Prostate gland (tissue), 2 donors: ENCODE data around the gene MAMLD1. TPM values are rescaled to one million over a fixed set of nuclear protein-coding genes. Genes with fewer than 3 reads are reported as not detected.

Experiments
- DNase-seq: peaks from one replicate; pipeline ENCODE4 v3.0.0-alpha.2; 2019; ENCODE audit warnings: low spot score
- H3K27ac ChIP-seq, 2 donors: fragments of 200-600 bp; sonication (generic); 2 replicates each; pipeline ENCODE4 v1.5.1; 2017 to 2019
- H3K27me3 ChIP-seq: fragments of 200-600 bp; sonication (generic); replicated peaks from 2 replicates; pipeline ENCODE4 v1.5.1; 2019; ENCODE audit not compliant: insufficient read depth
- H3K36me3 ChIP-seq, 2 donors: fragments of 200-600 bp; sonication (generic); 1 replicate in 1 of 2; 2 replicates in 1 of 2; pipeline versions ENCODE4 v1.5.1 to v1.8.1; 2017 to 2019
- H3K4me1 ChIP-seq: fragments of 200-600 bp; sonication (generic); replicated peaks from 2 replicates; pipeline ENCODE4 v1.5.1; 2019
- H3K4me3 ChIP-seq, 2 donors: fragments of 200-600 bp; sonication (generic); 2 replicates each; pipeline ENCODE4 v1.5.1; 2017 to 2019
- H3K9me3 ChIP-seq: fragments of 200-600 bp; sonication (generic); 2 replicates; pipeline ENCODE4 v1.5.1; 2017
- POLR2A ChIP-seq: fragments of 450-650 bp; IDR thresholded peaks from one replicate; pipeline ENCODE4 v1.6.1; 2016; ENCODE audit warnings: antibody characterized with exemption, mild to moderate bottlenecking
- POLR2AphosphoS5 ChIP-seq: sonication (generic); formaldehyde crosslinking; IDR thresholded peaks from one replicate; pipeline ENCODE4 v1.6.1; 2017; ENCODE audit warnings: antibody characterized with exemption
- WGBS: methylation state at CpG from one replicate; pipeline ENCODE4 v1.1.5; 2018; 5-methylcytosine and 5-hydroxymethylcytosine counted together
- intact Hi-C: fragments of 100-400 bp; cut with DNase I; formaldehyde crosslinking; loops from one replicate; pipeline ENCODE4 v1.14.2; 2022
- total RNA-seq, 2 donors: library from RNA; depleted of rRNA; stranded (reverse); fragments of >200 nt; gene quantifications; one replicate each; pipeline ENCODE4 v1.1.0, GENCODE V29; 2016
- TF ChIP-seq, protein P1 (sequence below), 4 experiments: fragments of 200-600 bp in 2 of 4; fragments of 450-650 bp in 2 of 4; sonication (generic) in 2 of 4; IDR thresholded peaks; 1 replicate in 3 of 4; 2 replicates in 1 of 4; pipeline ENCODE4 v1.5.1; 2016 to 2019; ENCODE audit warnings: antibody characterized with exemption in 4 of 4, mild to moderate bottlenecking in 2 of 4, moderate library complexity in 2 of 4

MAMLD1 gene
- total RNA-seq, 2 donors from 2014 or later: 2.2 to 51.7 TPM

DNA sequence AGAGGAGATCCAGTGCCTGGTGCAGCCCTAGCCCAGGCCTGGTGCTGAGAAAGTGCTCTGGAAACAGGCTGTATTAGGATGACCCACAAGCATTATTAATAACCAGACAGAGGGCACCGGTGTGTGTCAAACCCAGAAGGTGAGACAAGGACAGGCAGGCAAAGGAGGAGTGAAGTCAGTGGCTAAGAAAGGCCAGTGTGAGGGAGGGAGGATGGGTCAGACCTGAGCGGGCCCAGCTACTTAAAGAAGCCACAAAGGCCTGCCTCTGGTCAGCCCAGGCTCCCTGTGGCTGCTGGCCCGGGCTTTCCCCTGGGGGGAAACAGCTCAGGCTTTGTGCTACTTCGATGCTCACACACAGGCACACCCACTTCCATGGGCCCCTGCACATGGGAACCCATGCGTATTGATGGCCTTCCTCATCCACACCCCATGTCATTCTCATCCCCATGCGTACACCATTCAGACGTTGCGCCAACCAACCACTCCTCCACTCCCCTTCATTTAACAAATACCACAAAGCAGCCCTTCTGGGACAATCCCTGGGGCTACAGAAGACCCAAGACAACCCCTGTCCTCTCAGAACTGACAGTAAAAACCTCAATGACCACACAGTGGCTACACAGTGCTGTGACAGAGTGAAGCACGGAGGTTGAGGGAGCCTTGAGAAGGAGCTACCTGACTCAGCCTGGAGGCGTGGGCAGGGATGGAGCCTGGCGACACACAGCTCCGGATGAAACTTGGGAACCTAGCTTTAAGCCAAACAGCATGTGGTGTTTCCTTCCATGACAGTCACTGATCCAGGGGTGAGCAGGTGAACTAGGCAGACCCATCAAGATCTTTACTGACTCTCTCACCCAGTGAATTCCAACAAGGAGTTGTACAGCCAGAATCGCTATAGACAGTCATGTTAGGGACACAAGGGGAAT, 180.4 kb downstream of the MAMLD1 start:
- Histone ChIP-seq H3K4me1 (no peaks in the 10 kb centered on the region), H3K27me3 (no peaks in the 10 kb centered on the region), H3K36me3 (no peaks in the 10 kb centered on the region), H3K9me3 (no peaks in the 10 kb centered on the region), H3K4me3 (no peak overlapping the region), H3K27ac (no peak overlapping the region)
- WGBS: 91% methylated on average over 12 of the region's 13 CpGs
- TF ChIP-seq, protein P1, sequence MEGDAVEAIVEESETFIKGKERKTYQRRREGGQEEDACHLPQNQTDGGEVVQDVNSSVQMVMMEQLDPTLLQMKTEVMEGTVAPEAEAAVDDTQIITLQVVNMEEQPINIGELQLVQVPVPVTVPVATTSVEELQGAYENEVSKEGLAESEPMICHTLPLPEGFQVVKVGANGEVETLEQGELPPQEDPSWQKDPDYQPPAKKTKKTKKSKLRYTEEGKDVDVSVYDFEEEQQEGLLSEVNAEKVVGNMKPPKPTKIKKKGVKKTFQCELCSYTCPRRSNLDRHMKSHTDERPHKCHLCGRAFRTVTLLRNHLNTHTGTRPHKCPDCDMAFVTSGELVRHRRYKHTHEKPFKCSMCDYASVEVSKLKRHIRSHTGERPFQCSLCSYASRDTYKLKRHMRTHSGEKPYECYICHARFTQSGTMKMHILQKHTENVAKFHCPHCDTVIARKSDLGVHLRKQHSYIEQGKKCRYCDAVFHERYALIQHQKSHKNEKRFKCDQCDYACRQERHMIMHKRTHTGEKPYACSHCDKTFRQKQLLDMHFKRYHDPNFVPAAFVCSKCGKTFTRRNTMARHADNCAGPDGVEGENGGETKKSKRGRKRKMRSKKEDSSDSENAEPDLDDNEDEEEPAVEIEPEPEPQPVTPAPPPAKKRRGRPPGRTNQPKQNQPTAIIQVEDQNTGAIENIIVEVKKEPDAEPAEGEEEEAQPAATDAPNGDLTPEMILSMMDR (IDR thresholded peaks at IDR 0.05): no peak
- no peak for TF ChIP-seq POLR2A
- TF ChIP-seq POLR2AphosphoS5: no peak
- intact Hi-C loops: no loop called here
- no peak for DNase-seq

GRCh38 chrX:150544222-150544787, 181.2 kb downstream of the MAMLD1 start:
- TF ChIP-seq POLR2A: no peak
- no peak for TF ChIP-seq POLR2AphosphoS5
- TF ChIP-seq, protein P1 (IDR thresholded peaks at IDR 0.05): no peak
- H3K27ac ChIP-seq: no peak overlapping the region
- 81% methylated on average over 10 of the region's 11 CpGs for WGBS
- intact Hi-C loops: no loop called here
- H3K27me3 ChIP-seq: no peaks in the 10 kb centered on the region
- no peaks in the 10 kb centered on the region for H3K36me3 ChIP-seq
- H3K4me3 ChIP-seq: no peak overlapping the region
- no peak for DNase-seq
- H3K4me1 ChIP-seq: no peaks in the 10 kb centered on the region
- H3K9me3 ChIP-seq: no peaks in the 10 kb centered on the region

GRCh38 chrX:150544835-150545770, 182.0 kb downstream of the MAMLD1 start:
- Histone ChIP-seq H3K4me3 (no peak overlapping the region), H3K36me3 (no peaks in the 10 kb centered on the region), H3K9me3 (no peaks in the 10 kb centered on the region), H3K27ac (no peak overlapping the region), H3K4me1 (no peaks in the 10 kb centered on the region), H3K27me3 (no peaks in the 10 kb centered on the region)
- no peak for DNase-seq
- intact Hi-C loops: no loop called here
- WGBS: 68% methylated on average over 8 of the region's 8 CpGs
- no peak for TF ChIP-seq POLR2AphosphoS5
- TF ChIP-seq, protein P1 (IDR thresholded peaks at IDR 0.05): no peak
- no peak for TF ChIP-seq POLR2A

GRCh38 chrX:150546711-150547153, 183.6 kb downstream of the MAMLD1 start:
- no peak for DNase-seq
- WGBS: 48% methylated on average over 9 of the region's 9 CpGs
- TF ChIP-seq, protein P1 (IDR thresholded peaks at IDR 0.05): no peak
- no peak for TF ChIP-seq POLR2A
- TF ChIP-seq POLR2AphosphoS5: no peak
- Histone ChIP-seq H3K9me3 (no peaks in the 10 kb centered on the region), H3K27me3 (no peaks in the 10 kb centered on the region), H3K36me3 (no peaks in the 10 kb centered on the region), H3K4me1 (no peaks in the 10 kb centered on the region), H3K27ac (peak overlapping the region in 1 of 2 donors; percentile 68), H3K4me3 (no peak overlapping the region)
- intact Hi-C loops: no loop called here
